Measurements from ENCODE around the gene FIG4.
"Not testable (repeated sequence)": the region's sequence is repeated elsewhere in the genome, so short reads cannot be mapped to it uniquely, and the experiment has no call there.

DNA sequence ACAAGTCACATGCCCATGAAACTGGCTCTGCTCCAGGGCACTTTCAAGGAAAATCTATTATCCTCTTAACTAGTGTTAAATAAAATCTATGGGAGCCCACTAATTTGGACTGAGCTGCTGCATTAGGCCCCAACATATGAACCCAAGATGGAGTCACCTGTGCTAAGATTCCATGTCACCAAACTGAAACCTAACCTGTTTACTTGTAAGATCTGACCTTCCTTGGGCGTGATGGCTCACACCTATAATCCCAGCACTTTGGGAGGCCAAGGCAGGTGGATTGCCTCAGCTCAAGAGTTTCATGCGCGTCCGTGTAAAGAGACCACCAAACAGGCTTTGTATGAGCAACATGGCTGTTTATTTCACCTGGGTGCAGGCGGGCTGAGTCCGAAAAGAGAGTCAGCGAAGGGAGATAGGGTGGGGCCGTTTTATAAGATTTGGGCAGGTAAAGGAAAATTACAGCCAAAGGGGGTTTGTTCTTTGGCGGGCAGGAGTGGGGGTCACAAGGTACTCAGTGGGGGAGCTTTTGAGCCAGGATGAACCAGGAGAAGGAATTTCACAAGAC lies 164.5 kb downstream of the FIG4 start:
- TF ChIP-seq POLR2A, EP300, POLR2AphosphoS5 (IDR thresholded peaks at IDR 0.05): not testable (repeated sequence)
- TF ChIP-seq, protein P1, sequence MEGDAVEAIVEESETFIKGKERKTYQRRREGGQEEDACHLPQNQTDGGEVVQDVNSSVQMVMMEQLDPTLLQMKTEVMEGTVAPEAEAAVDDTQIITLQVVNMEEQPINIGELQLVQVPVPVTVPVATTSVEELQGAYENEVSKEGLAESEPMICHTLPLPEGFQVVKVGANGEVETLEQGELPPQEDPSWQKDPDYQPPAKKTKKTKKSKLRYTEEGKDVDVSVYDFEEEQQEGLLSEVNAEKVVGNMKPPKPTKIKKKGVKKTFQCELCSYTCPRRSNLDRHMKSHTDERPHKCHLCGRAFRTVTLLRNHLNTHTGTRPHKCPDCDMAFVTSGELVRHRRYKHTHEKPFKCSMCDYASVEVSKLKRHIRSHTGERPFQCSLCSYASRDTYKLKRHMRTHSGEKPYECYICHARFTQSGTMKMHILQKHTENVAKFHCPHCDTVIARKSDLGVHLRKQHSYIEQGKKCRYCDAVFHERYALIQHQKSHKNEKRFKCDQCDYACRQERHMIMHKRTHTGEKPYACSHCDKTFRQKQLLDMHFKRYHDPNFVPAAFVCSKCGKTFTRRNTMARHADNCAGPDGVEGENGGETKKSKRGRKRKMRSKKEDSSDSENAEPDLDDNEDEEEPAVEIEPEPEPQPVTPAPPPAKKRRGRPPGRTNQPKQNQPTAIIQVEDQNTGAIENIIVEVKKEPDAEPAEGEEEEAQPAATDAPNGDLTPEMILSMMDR (IDR thresholded peaks at IDR 0.05), result not testable (repeated sequence)
